ENCODE results near the gene TECR.
"Not testable (repeated sequence)": the region's sequence is repeated elsewhere in the genome, so short reads cannot be mapped to it uniquely, and the experiment has no call there.

TECR gene

DNA sequence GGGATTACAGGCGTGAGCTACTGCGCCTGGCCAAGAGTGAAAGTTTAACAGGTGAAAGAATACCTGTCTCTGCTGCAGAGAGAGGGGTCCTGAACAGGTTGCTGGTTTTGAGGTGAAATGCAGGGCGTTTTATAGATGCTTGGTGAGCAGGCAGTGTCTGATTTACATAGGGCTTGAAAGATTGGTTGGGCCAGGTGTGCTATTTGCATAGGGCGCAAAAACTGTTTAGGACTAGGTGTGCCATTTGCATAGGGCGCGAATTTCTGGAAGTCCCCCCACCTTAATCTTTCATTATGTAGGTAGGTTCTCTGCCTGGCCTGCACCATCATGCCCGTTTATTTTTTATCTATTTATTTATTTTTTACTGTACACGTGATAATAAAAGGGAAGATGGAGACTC, 47.0 kb downstream of the TECR start:
- H3K27ac ChIP-seq: peak overlapping the region in 7 of 11 experiments; percentile 3 to 79 (median 44); a peak in 9 of 22 replicates
- no peak for TF ChIP-seq Cebpa-rat (IDR thresholded peaks at IDR 0.05)
- H3K27me3 ChIP-seq: no peaks in the 10 kb centered on the region
- H4K20me1 ChIP-seq: peaks cover 0 to 4% (median 0%) of the 10 kb centered on the region in 11 experiments; a peak in 2 of 22 replicates
- H3K9me3 ChIP-seq (replicated peaks in 1 of 11): 0 out of 22 replicates have a peak, but pooled peaks cover 0 to 6% (median 0%) of the 10 kb centered on the region in 11 experiments
- H3K4me3 ChIP-seq: no peak overlapping the region
- H3K4me1 ChIP-seq: peaks cover 34 to 89% (median 71%) of the 10 kb centered on the region in 10 experiments
- H3K4me2 ChIP-seq: peak overlapping the region in 10 of 11 experiments; percentile 4 to 86 (median 68); a peak in 16 of 22 replicates
- H3K9ac ChIP-seq: no peak overlapping the region
- H3K36me3 ChIP-seq: no peaks in the 10 kb centered on the region

DNA sequence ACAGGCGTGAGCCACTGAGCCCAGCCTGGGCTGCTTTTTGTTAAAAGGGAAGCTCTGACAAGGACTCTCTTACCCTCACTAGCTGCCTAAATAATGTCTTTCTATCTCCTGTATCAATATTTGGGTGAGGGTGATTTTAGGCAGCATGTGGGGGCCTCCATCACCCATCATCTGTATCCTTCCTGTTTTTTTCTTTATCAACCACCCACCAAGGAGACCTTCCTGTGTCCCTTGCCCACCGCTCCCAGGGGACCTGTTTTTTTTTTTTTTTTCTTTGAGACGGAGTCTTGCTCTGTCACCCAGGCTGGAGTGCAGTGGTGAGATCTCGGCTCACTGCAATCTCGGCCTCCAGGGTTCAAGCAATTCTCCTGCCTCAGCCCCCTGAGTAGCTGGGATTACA, 47.9 kb downstream of the TECR start:
- Histone ChIP-seq H3K36me3 (no peaks in the 10 kb centered on the region), H3K27me3 (no peaks in the 10 kb centered on the region), H3K27ac (peak overlapping the region in 10 of 11 experiments; percentile 2 to 79 (median 73); a peak in 18 of 22 replicates), H3K4me1 (peaks cover 33 to 92% (median 67%) of the 10 kb centered on the region in 10 experiments), H3K4me3 (no peak overlapping the region), H3K9ac (peak overlapping the region in 9 of 11 experiments; percentile 8 to 71 (median 59); a peak in 16 of 22 replicates), H3K9me3 (replicated peaks in 1 of 11) (0 out of 22 replicates have a peak, but pooled peaks cover 0 to 6% (median 0%) of the 10 kb centered on the region in 11 experiments), H3K4me2 (peak overlapping the region; percentile 51 to 86 (median 72); a peak in 21 of 22 replicates), H4K20me1 (peaks cover 0 to 4% (median 0%) of the 10 kb centered on the region in 11 experiments; a peak in 2 of 22 replicates)
- no peak for TF ChIP-seq Cebpa-rat (IDR thresholded peaks at IDR 0.05)

GRCh38 chr19:14577885-14578427, 48.6 kb downstream of the TECR start:
- H3K27ac ChIP-seq: peak overlapping the region in 10 of 11 experiments; percentile 2 to 79 (median 73); a peak in 19 of 22 replicates
- H3K4me3 ChIP-seq: peak overlapping the region in 2 of 10 experiments; percentile 1 to 13; a peak in 1 of 20 replicates
- 0 out of 22 replicates have a peak, but pooled peaks cover 0 to 6% (median 0%) of the 10 kb centered on the region in 11 experiments for H3K9me3 ChIP-seq (replicated peaks in 1 of 11)
- H3K4me2 ChIP-seq: peak overlapping the region; percentile 51 to 86 (median 72)
- H3K36me3 ChIP-seq: no peaks in the 10 kb centered on the region
- peak overlapping the region in 9 of 11 experiments; percentile 36 to 71 (median 59); a peak in 16 of 22 replicates for H3K9ac ChIP-seq
- H3K4me1 ChIP-seq: peaks cover 37 to 93% (median 69%) of the 10 kb centered on the region in 10 experiments
- no peaks in the 10 kb centered on the region for H3K27me3 ChIP-seq
- TF ChIP-seq Cebpa-rat (IDR thresholded peaks at IDR 0.05): no peak
- H4K20me1 ChIP-seq: peaks cover 0 to 4% (median 0%) of the 10 kb centered on the region in 11 experiments; a peak in 2 of 22 replicates

DNA sequence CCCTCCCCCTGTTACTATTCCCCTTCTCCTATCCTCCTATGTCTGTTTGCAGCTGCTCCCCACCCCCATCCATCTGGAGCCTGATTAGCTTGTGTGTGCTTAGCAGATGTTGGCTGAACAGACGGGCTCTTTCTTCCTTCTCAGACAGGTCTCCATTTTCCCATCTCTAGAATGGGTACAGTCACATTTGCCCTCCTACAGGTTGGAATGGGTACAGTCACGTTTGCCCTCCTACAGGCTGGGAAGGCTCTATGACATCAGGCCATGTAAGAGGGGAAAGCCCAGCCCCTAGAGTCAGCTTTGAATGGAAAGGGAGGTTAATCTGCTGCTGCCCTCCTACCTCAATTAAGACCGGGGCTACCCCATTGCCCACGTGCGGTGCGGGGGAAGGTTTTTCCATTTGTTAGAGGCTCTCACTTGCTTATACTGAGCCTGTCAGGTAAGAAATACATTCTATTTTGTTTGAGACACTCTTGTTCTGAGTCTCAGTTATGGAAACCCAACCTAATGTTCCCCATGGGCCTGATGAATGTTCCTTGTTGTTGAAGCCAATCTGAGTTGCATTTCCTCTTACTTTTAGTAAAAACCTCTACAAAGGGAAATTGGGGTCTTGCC, 51.3 kb downstream of the TECR start:
- Histone ChIP-seq H3K4me1 (peaks cover 42 to 83% (median 59%) of the 10 kb centered on the region in 10 experiments), H3K4me2 (peak overlapping the region in 3 of 11 experiments; percentile 22 to 41 (median 35); a peak in 4 of 22 replicates), H3K36me3 (no peaks in the 10 kb centered on the region), H3K4me3 (no peak overlapping the region), H4K20me1 (peaks cover 0 to 4% (median 0%) of the 10 kb centered on the region in 11 experiments; a peak in 2 of 22 replicates), H3K27ac (no peak overlapping the region; a peak in 1 of 22 replicates), H3K27me3 (no peaks in the 10 kb centered on the region; a peak in 1 of 22 replicates), H3K9me3 (replicated peaks in 1 of 11) (0 out of 22 replicates have a peak, but pooled peaks cover 0 to 4% (median 0%) of the 10 kb centered on the region in 11 experiments), H3K9ac (no peak overlapping the region; a peak in 1 of 22 replicates)
- no peak for TF ChIP-seq Cebpa-rat (IDR thresholded peaks at IDR 0.05)

- peak within 1 kb of the TSS in 7 of 10 experiments; percentile 7 to 64 (median 43); a peak in 12 of 20 replicates for H3K4me3 ChIP-seq
- H3K36me3 ChIP-seq: no peaks in the 10 kb centered on the region
- TF ChIP-seq Cebpa-rat (IDR thresholded peaks at IDR 0.05): no peak
- no peaks in the 10 kb centered on the region; a peak in 1 of 22 replicates for H3K27me3 ChIP-seq
- H3K9ac ChIP-seq: peak within 1 kb of the TSS in 4 of 11 experiments; percentile 1 to 52 (median 42); a peak in 5 of 22 replicates
- peak within 1 kb of the TSS in 5 of 11 experiments; percentile 33 to 60 (median 49); a peak in 9 of 22 replicates for H3K27ac ChIP-seq
- H4K20me1 ChIP-seq: no peaks in the 10 kb centered on the region; a peak in 1 of 22 replicates
- peak within 1 kb of the TSS; percentile 30 to 87 (median 70) for H3K4me2 ChIP-seq
- peaks cover 23 to 61% (median 41%) of the 10 kb centered on the region in 10 experiments for H3K4me1 ChIP-seq
- H3K9me3 ChIP-seq (replicated peaks in 1 of 11): no peaks in the 10 kb centered on the region
These were observed 53.5 kb downstream of the TECR start, which contains the start of gene CLEC17A for GRCh38 chr19:14582894-14583340. Gene CLEC17A, plus strand, starts transcription at chr19:14583084. Its CDS starts 77 bp downstream, at chr19:14583161.

DNA sequence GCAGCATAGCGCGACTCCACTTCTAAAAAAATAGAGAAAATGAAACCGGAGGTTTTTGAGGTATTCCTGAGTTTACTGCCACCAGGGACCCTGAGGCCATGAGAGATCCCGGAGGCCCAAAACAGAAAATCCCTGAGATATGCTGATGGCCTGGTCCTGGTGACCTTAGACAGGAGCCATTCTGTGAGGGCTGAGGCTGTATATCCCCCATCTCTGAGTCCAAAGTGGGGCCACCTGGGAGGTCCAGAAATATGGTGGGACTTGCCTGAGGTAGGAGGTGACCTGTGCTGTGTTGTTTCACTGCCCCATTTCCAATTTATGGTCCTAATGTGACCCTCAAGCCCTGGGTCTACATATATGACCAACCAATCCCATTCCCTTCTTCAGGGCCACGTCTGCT, 55.0 kb downstream of the TECR start:
- H4K20me1 ChIP-seq; H3K9me3 ChIP-seq (replicated peaks in 1 of 11); H3K27me3 ChIP-seq; H3K36me3 ChIP-seq: not testable (repeated sequence)
- peaks cover 9 to 46% (median 28%) of the 10 kb centered on the region in 10 experiments for H3K4me1 ChIP-seq
- H3K4me3 ChIP-seq: peak overlapping the region in 6 of 10 experiments; percentile 11 to 64 (median 45); a peak in 9 of 20 replicates
- H3K9ac ChIP-seq: peak overlapping the region in 3 of 11 experiments; percentile 36 to 52 (median 47); a peak in 5 of 22 replicates
- peak overlapping the region in 10 of 11 experiments; percentile 30 to 87 (median 74); a peak in 19 of 22 replicates for H3K4me2 ChIP-seq
- H3K27ac ChIP-seq: peak overlapping the region in 5 of 11 experiments; percentile 14 to 60 (median 49); a peak in 8 of 22 replicates

DNA sequence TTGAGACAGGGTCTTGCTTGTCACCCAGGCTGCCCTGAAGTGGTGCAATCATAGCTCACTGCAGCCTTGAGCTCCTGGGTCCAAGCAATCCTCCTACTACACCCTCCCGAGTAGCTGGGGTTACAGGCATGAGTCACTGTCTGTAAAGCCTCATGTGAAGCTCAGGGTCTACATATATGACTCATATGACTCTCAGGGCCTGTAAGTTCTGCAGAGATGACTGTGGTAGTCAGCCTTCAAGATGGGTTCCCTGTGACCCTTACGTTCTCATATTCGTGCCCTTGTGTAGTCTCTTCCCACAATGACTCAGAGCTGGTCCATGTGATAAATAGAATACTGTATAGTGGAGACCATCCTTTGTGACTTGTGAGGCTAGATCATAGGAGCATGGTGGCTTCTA, 55.8 kb downstream of the TECR start:
- H3K4me3 ChIP-seq; H3K27me3 ChIP-seq; H3K36me3 ChIP-seq; H3K9ac ChIP-seq; H4K20me1 ChIP-seq; H3K27ac ChIP-seq; H3K9me3 ChIP-seq (replicated peaks in 1 of 11): not testable (repeated sequence)
- Histone ChIP-seq H3K4me2 (peak overlapping the region in 4 of 11 experiments; percentile 11 to 87 (median 30); a peak in 1 of 22 replicates), H3K4me1 (peaks cover 9 to 42% (median 26%) of the 10 kb centered on the region in 10 experiments)

- H3K9me3 ChIP-seq (replicated peaks in 1 of 11); H4K20me1 ChIP-seq; H3K36me3 ChIP-seq; H3K27me3 ChIP-seq; H3K4me2 ChIP-seq; H3K27ac ChIP-seq; H3K4me1 ChIP-seq; H3K9ac ChIP-seq; H3K4me3 ChIP-seq: not testable (repeated sequence)
These were observed 60.0 kb downstream of the TECR start for GRCh38 chr19:14589433-14589832.
